HG03060 (cell line): ENCODE measurements around the gene LRRC74B.

Experiments used
- ATAC-seq: cut with Tn5 transposase; IDR thresholded peaks from one replicate; pipeline ENCODE4 v1.9.1; 2021; ENCODE audit warnings: low read depth, moderate number of reproducible peaks; ENCODE audit not compliant: unreplicated experiment

Gene LRRC74B

DNA sequence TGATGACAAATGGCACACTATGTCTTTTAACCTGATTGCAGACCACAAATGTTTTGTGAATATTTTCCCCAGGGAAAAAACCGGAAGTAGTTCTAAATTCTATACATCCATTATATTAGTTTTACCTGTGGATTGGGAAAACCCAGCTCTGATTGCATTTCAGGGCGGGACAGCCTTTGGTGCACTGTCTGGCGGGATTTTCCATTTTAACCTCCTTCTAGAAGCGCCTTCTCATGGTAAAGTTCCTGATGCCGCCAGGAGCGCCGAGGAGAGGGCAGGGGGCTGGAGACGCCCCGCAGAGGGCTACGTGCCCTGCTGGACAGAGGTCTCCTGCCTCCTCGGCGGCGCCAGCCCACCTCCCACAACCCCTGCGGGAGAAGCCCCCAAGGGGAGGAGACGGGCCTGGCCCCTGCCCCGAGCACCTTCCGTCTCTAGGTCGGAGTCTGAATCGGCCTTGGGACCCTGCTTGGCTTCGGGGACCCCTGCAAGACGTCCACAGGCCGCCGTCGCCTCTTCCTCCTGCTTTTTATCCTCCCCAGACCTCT, 32.0 kb upstream of the LRRC74B start:
- ATAC-seq: no peak

GRCh38 chr22:21014202-21014725, 31.5 kb upstream of the LRRC74B start:
- no peak for ATAC-seq

GRCh38 chr22:21014726-21015465, 30.9 kb upstream of the LRRC74B start, which contains the start of gene P2RX6:
Gene P2RX6, plus strand, starts transcription at chr22:21015165. Its CDS starts 10 bp downstream, at chr22:21015175.
- ATAC-seq: no peak

- no peak for ATAC-seq
Measured at GRCh38 chr22:21015466-21016006, 30.2 kb upstream of the LRRC74B start.

GRCh38 chr22:21016644-21017420, 28.9 kb upstream of the LRRC74B start:
- no peak for ATAC-seq

DNA sequence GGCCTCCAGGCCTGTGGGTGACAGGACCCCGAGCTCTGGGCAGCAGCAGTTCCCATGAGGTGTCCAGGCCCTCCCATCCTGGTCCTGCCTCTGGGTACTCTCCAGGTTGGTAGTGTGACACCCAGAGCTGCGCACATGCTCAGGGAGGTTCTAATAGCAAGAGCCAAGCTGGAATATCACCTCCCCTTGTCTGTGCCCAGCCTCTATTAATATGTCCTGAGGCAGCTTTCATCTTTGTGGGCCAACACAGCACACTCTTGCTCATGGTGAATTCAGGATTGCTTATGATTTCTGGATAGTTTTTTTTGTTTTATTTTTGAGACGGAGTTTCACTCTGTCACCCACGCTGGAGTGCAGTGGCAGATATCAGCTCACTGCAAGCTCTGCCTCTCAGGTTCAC, 27.4 kb upstream of the LRRC74B start:
- no peak for ATAC-seq

DNA sequence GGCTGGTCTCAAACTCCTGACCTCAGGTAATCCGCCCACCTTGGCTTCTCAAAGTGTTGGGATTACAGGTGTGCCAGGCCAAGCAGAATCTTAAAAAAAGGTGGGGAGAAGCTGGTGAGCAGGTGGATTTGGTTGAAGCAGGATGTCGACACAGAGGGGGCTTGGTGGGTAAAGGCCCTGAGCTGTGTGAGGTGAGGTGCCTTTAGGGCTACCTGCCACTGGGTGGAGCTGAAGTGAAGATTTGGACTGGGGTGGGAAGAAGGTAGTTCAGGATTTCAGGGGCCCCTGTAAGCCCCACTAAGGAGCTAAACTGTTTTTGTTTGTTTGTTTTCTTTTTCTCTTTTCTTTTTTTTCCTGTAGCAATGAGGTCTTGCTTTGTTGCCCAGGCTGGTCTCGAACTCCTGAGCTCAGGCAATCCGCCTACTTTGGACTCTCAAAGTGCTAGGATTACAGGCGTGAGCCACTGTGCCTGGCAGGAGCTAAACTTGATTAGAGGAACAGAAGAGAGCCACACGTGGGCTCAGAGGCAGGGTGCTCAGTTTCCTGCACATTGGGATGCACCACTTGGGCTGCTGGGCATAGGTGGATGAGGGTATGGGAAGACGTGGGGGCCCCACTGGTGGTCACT, 24.8 kb upstream of the LRRC74B start:
- no peak for ATAC-seq

- ATAC-seq: no peak
Measured at GRCh38 chr22:21022507-21022906, 23.2 kb upstream of the LRRC74B start.

- ATAC-seq: no peak
Measured at GRCh38 chr22:21022955-21023614, 22.7 kb upstream of the LRRC74B start.

GRCh38 chr22:21025266-21025665, 20.5 kb upstream of the LRRC74B start:
- ATAC-seq: no peak

- ATAC-seq: no peak
Measured at GRCh38 chr22:21025763-21026755, 19.7 kb upstream of the LRRC74B start.

GRCh38 chr22:21026783-21027692, 18.7 kb upstream of the LRRC74B start:
- no peak for ATAC-seq

GRCh38 chr22:21028277-21029251, 17.2 kb upstream of the LRRC74B start:
- no peak for ATAC-seq

GRCh38 chr22:21029486-21030025, 16.2 kb upstream of the LRRC74B start:
- ATAC-seq: no peak

DNA sequence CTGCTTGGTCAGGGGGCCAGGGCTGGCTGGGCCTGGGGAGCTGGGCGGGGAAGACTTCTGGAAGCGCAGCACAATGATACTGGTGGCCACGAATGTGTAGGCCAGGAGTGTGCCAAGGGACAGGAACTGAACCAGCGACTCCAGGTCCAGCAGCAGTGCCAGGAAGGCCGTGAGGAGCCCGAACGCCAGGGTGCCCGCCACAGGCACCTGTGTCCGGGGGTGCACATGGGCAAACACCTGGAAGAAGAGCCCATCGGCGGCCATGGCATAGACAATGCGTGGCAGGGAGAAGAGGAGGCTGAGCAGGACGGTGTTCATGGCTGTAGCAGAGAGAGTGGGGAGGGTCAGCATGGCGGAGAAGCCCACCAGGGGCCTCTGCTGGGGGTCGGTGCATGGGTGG, 15.7 kb upstream of the LRRC74B start:
- no peak for ATAC-seq
